GM12801 (cell line): ENCODE results near the gene HSPA6.

Source experiments
- TF ChIP-seq, protein P1 (sequence below): IDR thresholded peaks from one replicate; pipeline ENCODE4 v1.5.1; 2011; ENCODE audit warnings: control low read depth; ENCODE audit not compliant: insufficient read length; ENCODE audit errors: extremely low read depth

HSPA6 gene

DNA sequence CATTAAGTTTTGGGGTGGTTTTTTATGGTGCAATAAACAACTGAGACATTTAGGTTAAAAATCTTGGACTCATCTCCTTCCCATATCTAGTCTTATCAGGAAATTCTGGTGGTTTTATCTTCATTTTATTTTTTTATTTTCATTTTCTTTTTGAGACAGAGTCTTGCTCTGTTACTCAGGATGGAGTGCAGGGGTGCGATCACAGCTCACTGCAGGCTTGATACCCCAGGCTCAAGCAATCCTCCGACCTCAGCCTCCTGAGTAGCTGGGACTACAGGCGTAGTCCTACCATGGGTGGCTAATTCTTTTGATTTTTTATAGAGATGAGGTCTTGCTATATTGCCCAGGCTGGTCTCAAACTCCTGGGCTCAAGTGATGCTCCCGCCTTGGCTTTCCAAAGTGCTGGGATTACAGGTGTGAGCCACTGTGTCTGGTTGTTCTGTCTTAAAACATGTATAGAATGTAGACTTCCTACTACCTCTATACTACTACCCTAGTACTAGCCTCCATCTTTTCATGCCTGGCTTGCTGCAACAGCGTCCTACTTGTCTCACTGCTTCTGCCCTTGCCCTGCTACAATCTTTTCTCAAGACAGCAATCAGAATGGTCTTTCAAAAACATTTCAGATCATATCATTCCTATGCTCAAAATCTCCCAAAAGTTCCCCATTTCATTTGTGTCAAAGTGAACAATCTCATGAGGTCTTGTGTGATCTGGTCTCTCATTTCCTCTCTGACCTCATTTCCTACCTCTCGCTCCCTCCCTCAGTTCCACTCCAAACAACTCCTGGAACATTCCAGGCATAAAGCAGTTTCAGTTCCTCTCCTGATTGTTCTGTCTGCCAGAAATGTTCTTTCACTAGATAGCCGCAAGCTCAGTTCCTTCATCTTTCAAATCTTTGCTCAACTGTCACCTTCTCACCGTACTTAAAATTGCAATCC, 25.0 kb upstream of the HSPA6 start:
- TF ChIP-seq, protein P1, sequence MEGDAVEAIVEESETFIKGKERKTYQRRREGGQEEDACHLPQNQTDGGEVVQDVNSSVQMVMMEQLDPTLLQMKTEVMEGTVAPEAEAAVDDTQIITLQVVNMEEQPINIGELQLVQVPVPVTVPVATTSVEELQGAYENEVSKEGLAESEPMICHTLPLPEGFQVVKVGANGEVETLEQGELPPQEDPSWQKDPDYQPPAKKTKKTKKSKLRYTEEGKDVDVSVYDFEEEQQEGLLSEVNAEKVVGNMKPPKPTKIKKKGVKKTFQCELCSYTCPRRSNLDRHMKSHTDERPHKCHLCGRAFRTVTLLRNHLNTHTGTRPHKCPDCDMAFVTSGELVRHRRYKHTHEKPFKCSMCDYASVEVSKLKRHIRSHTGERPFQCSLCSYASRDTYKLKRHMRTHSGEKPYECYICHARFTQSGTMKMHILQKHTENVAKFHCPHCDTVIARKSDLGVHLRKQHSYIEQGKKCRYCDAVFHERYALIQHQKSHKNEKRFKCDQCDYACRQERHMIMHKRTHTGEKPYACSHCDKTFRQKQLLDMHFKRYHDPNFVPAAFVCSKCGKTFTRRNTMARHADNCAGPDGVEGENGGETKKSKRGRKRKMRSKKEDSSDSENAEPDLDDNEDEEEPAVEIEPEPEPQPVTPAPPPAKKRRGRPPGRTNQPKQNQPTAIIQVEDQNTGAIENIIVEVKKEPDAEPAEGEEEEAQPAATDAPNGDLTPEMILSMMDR, result no peak

DNA sequence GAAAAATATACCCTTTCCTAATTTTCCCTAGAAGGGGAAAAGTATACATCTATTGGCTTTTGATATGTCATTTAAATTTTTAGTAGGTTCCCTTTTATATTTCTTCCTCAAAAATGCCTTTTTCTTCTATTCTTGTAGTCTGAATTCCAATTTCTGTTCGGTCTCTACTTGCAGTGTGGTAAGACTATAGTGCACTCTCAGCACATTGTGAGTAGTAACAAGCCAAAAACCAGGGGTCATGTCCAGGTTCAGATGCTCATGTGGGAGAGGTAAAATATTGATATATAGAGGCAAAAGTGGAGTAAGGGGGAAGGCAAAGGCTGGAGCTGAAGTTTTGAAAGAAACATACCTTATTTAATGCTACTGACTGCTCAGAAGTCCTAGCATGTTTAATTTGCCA, 23.1 kb upstream of the HSPA6 start:
- TF ChIP-seq, protein P1, result no peak

GRCh38 chr1:161502181-161502580, 22.2 kb upstream of the HSPA6 start:
- TF ChIP-seq, protein P1, result no peak

DNA sequence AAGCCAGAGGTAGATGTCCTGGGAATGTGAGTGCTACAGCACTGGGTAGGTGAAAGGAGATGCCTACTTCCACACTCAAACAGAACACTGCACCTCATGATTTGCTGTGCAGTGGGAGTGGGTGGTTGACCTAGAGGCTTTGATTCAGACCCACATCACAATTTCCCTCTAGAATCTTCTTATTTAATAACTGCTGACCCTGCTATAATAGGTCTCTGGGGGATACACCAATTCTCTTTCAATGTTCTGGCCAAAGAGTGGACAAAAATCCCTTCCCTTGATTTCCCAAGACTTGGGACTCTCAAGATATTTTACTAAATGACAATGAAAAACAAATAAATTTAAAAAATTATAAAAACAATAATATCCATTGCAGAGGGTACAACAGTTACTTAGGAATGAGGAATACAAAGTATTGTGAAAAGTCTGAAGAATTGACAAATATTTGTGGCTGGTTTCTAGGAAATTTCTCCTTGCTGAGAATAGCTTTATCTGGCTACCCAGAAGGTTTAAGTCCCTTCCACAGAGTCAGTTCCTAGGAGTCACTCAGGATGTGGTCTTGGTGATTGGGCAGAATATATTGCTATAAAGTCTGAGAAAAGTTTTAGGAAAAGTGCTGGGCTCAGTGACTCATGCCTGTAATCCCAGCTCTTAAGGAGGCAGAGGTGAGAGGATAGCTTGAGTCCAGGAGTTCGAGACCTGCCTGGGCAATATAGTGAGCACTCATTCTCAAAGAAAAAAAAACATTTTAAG, 21.5 kb upstream of the HSPA6 start:
- TF ChIP-seq, protein P1, result no peak

- TF ChIP-seq, protein P1, result no peak
These were observed 21.0 kb upstream of the HSPA6 start for GRCh38 chr1:161503394-161503748.

- TF ChIP-seq, protein P1, result no peak
These were observed 18.7 kb upstream of the HSPA6 start for GRCh38 chr1:161505686-161506085.
